GM18508 (cell line): ENCODE data around the gene CYBB.

Source experiments
- ATAC-seq: cut with Tn5 transposase; IDR thresholded peaks from one replicate; pipeline ENCODE4 v1.9.1; 2021; ENCODE audit warnings: moderate number of reproducible peaks; ENCODE audit not compliant: insufficient read depth, unreplicated experiment

Gene CYBB

GRCh38 chrX:37829721-37830120, 49.9 kb downstream of the CYBB start:
- no peak for ATAC-seq

- no peak for ATAC-seq
These were observed 50.5 kb downstream of the CYBB start for GRCh38 chrX:37830371-37830770.

GRCh38 chrX:37834937-37835336, 55.1 kb downstream of the CYBB start:
- no peak for ATAC-seq

GRCh38 chrX:37840931-37841330, 61.1 kb downstream of the CYBB start:
- no peak for ATAC-seq

GRCh38 chrX:37844622-37845021, 64.8 kb downstream of the CYBB start:
- no peak for ATAC-seq

GRCh38 chrX:37846141-37846540, 66.3 kb downstream of the CYBB start:
- ATAC-seq, result no peak

GRCh38 chrX:37846558-37846933, 66.7 kb downstream of the CYBB start:
- ATAC-seq, result no peak

- ATAC-seq, result peak; percentile 94
These were observed 67.3 kb downstream of the CYBB start, which contains the start of gene DYNLT3 for GRCh38 chrX:37846934-37847732. Gene DYNLT3, minus strand, starts transcription at chrX:37847571. Its CDS starts 61 bp downstream, at chrX:37847510.

GRCh38 chrX:37847733-37848197, 67.9 kb downstream of the CYBB start:
- no peak for ATAC-seq

- ATAC-seq, result no peak
These were observed 74.3 kb downstream of the CYBB start for GRCh38 chrX:37854148-37854547.

- ATAC-seq, result no peak
These were observed 74.9 kb downstream of the CYBB start for GRCh38 chrX:37854748-37855147.

- ATAC-seq, result no peak
These were observed 80.9 kb downstream of the CYBB start for GRCh38 chrX:37860721-37861120.

GRCh38 chrX:37862851-37863250, 83.0 kb downstream of the CYBB start:
- ATAC-seq, result no peak
